EH (cell line): ENCODE results near the gene TMEM11.

Experiments
- DNase-seq: peaks from one replicate; pipeline ENCODE4 v3.0.0-alpha.2; 2015; ENCODE audit warnings: low read depth

Gene TMEM11

DNA sequence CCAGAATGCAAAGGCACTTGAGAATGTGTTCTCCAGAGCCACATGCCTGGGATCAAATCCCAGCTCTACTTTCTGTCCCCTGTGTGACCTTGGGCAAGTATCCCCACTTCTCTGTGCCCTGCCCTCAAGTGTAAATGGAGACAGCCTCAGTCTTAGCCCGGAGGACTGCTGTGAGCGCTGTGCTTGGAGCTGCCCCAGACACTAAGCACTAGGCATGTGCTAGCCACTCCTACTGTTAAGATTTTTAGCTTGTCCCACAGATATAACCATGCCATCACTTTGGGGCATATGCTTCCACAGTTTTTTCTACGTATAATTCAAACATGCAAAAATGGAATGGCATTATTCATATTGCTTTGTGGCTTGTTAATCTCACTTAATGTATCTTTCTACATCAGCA is 29.4 kb downstream of the TMEM11 start:
- DNase-seq: no peak

DNA sequence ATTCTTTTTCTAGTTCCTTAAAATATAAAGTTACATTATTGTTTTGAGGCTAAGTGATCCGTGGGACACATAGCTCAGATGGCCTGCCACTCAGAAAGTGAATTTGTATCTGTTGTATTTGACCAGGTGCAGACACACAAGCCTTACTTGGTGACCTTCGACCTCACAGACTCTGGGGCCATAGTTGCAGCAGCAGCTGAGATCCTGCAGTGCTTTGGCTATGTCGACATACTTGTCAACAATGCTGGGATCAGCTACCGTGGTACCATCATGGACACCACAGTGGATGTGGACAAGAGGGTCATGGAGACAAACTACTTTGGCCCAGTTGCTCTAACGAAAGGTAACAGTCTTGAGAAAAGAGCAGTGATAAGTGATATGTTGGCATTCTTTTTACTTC is 30.5 kb downstream of the TMEM11 start:
- DNase-seq: no peak

DNA sequence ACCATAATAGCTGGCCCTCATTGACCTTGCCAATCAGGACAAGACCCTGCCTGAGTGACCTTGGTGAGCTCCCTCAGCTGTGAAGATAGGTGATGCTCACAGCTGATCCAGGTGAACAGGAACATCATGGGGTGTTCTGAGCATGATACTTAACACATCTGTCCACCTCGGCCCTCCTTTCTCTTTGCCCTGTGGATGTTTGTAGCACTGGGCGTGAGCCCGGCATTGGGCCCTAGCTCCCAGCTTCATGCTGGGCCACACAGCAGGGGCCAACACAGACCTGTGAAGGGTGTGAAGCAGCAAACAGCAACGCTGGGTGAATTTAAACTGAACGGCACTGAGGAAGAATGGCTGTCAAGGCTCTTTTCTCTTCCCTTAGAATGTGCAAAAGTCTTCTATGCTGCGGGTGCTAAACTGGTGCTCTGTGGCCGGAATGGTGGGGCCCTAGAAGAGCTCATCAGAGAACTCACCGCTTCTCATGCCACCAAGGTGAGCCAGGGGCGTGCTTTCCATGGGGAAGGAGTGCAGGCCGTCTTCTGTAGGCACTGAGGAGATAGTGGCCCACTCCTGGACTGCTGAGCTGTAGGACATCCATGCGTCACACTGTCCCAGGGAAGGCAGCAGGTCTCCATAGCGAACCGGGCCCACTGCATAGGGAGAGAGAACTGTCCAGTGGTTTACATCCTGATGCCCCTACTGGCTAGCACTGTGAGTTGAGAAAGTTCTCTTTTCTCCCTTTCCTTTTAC is 35.9 kb downstream of the TMEM11 start:
- no peak for DNase-seq

DNA sequence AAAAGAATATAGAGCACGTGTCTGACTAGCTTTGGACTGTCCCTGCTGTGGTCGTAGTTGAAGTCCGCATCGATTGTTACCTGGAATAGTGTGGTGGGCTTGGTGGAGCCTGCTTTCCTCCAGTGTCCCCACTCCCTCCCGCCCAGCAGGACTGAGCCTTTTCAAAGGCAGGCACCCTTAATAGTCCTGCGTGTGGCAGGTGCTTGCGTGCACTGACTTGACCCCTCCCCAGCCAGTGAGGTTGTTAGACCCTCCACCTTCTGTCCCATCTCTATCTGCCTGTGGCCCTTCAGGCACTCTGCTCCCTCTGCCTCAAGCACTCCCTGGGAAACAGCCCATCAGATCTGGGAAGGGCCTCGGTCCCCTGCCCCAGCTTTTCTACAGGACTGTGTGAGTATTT is 36.6 kb downstream of the TMEM11 start:
- no peak for DNase-seq

DNA sequence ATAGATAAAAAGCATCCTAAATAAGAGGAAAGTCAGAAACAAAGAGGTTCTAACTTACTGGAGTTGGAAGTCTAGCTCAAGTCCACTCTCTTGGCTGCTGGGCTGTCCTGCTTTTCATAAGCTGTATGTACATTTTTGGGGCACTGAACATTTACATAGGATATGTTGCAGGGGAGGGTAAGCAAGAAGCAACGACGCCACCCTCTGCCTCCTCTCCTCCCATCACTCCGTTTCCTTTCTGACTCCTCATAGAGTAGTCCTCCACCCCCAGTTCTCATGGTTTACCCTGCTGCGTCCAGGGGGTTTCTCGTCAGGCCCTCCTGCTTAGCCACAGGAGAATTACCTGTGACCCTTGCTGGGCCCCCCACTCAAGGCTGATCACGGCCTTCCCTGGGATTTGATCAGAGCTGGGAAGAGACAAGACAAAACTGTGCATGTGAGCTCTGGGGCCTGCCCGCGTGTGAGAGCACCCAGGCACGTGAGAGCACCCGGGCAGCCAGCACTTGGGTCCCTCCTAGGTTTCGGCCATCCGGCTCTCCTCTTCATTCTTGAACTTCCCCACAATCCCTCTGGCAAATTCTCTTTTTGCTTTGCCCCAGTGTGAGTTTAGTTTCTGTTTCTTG is 37.1 kb downstream of the TMEM11 start:
- no peak for DNase-seq

DNA sequence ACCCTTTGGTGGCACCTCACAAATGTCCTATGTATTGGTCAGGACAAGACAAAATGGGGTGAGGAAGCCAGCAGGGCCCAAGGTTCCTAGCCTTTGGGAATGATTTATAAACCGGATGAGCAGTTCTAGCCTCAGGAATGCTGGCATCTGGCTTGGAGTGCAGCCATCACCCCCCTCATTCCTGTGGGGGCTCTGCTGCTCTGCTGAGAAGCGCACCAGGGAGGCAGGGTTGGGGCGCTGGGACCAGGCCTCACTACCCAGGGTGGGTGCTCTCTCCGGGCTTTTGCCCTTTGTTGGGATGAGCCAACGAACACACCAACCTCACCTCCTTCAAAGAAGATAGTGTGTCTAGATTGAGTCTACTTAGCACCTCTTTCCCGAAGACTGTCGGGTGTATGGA is 39.2 kb downstream of the TMEM11 start:
- DNase-seq: peak; percentile 89

DNA sequence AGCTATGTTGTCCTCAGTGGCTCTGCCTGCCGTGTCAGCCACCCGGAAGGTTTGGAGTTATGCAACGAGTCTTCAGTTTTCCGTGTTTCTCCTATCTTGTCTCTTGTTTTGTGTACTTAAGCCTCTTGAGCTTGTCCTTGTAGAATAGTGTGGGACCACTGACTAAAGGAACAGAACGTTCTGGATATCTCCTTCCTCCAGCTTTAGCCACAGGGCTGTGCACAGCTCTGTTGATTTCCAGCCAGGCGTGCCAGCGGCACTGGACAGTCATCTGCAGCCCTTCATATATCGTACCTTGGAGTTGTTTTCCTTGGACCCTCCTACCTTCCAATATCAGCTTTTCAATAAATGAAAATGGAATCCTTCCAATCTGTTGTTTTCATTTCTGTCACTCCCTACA is 39.8 kb downstream of the TMEM11 start:
- no peak for DNase-seq

DNA sequence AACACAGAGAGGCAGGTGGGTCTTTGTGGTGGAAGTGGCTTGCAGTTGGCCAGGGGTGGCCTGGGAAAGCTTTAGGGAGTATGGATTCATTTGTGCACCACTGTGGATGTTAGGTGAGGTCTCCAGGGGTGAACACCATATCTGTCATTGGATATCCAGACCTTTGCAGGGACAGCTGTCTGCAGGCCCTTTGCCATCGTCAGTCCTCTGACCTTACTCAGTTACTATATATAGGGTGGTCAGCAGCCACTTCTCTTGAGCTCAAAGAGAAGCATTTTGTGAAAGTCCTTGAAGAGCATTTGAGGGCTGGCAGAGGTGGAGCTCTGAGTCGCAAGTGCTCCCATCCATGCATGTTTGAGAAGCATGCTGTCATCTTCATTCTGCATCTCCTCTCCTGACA is 40.4 kb downstream of the TMEM11 start:
- DNase-seq: no peak

DNA sequence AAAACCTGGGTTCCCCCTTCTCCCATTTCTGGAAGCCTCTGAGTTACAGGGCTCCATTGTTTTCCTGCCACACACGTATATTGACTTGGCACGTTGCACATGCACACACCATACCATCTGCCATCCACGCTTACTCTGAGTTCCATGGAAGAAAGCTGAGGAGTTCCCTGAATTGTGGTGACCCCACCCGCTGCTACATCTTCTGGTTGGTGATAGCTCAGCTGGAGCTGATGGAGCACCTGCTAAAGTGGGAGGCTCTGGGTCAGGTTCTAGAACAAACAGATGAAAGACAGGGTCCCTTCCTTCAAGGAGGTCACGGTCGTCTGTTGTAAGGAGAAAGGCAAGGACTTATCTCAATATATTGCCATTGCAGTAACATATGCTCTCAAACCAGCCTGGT is 41.1 kb downstream of the TMEM11 start:
- no peak for DNase-seq

DNA sequence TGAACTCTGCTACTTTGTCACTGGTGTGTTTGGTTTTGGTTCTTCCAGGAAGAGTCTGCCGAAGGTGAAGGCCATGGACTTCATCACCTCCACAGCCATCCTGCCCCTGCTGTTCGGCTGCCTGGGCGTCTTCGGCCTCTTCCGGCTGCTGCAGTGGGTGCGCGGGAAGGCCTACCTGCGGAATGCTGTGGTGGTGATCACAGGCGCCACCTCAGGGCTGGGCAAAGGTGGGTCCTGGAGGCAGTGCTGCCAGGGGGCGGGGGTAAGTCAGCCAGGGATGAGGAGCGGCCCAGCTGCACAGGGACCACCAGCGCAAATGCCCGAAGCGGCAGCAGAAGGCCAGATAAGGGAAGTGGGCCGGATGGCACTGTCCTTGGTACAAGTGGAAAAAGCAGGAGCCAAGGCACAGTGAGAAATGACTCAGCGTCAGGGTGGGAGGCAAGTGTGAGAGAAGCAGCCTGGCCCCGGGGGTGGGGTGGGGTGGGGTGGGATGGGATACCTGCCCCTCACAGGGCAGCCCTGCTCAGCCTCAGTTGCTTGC is 41.9 kb downstream of the TMEM11 start:
- no peak for DNase-seq

DNA sequence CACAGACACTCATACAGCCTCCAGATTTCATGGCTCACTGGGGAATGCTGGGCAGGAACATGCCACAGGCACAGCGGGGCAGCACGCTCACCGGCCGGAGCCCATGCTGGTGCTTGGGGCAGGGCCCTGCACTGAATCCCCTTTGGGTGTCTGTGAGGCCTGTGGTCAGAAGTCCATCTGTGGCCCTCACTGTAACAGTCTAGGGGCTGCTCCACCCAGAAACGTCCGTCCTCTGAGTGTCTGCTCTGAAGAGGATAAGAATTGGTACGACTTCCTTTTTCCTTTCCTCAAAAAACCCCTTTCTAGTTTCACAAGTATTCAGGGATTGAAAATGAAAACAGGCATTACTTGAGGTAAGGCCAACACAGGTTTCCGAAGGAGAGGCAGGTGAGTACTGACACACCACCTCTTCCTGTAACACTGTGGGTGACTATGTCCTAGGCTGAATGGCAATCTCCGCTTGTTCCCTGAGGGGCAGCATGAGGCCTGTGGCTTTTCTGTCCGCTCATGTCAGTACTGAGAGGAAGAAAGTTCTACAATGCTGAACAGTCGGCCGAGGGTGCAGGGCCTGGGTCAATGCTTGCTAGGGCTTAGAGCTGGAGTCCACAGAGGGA is 42.5 kb downstream of the TMEM11 start:
- no peak for DNase-seq

DNA sequence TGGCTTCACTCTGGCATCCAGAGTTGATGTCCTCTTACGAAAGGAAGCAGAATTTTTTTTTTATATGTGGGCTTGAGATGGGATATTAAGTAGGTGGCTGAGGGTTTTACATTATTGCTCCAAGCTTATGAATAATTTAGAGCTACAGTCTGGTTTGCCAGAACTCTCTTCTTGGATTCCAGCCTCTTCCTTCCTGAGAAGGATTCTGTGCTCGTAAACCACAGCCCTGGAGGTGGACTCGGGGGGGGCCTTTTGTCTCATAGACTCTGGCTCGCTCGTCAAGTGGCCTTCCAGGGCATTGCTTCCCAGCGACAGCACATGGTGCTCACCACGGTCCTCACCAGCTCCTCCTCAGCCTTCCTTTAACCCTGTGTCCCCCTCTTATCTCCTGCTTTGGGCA is 43.2 kb downstream of the TMEM11 start:
- DNase-seq: peak; percentile 63

DNA sequence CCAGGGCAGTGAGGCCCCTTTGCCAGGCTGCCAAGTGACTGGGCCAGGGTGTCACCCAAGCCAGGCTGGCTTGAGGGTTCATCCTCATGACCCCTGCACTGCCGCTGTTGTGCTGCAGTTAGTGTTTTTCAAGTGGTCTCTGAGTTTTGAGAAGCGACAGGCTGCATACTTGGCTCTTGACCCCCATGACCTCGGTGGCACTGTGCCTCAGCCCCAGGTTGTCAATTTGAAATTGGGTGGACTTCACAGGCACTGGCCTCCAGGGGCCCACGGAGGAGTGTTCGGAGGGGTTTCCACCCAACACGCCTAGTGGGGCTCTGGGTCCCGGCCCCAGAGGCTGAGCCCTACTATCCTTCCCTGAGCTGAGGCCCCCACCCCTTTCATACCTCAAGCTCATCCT is 44.5 kb downstream of the TMEM11 start:
- DNase-seq: no peak

DNA sequence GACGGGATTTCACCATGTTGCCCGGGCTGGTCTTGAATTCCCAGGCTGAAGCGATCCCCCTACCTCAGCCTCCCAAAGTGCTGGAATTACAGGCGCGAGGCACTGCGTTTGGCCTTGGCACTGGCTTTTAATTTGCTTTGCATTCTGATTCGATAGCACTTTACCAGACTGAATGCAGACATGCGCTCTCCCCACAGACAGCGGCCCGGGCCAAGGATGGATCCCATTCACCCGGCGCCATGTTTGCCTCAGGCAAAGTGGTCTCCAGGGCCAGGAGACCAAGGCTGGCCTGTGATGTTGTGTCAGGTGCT is 45.5 kb downstream of the TMEM11 start:
- DNase-seq: no peak

DNA sequence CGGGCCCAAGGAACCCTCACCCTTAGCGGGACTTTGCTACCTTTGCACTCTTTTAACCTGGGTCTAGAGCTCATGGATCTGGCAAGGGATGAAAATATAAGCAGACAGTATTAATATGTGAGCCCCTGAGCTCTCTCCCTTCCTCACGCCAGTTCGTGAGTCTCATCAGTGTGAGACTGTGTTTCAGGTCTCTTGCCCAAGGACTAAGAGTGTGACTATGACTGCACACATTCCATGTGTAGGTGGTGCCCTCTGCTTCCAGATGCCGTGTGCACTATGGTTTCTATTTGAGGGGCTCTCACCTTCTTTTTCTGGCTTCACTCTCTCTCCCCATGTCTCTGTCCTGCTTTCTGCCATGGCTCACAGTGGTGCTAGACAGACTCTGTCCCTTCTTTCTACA is 46.7 kb downstream of the TMEM11 start:
- DNase-seq: peak; percentile 58

DNA sequence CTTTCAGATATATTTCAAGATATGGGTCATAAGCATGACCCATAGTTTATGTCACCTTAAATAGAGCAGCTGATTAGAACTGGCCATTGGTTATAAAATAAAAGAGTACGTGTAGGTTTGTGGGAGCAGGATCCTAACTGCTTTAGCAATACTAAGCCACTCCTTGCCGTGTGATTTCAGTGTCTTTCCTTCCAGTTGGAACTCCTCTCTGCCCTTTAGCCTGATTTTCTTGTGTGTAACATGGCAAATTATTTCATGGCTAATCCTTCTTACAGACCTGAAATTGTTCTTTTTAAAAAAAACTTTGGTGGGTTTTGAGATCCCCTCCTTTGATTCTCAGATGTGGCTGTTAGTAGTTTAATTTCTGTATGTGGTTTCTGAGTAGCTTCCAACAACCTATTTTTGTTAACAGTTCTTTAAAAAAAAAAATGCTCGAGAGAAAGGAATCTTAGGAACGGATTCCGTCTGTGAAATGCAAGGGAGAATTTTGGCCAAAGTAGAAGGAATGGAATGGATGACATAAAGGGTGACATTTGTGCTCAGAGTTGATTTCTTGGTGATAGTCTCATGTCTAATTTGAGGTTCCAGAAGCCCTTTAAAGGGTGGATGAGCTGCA is 47.3 kb downstream of the TMEM11 start:
- DNase-seq: peak; percentile 92

DNA sequence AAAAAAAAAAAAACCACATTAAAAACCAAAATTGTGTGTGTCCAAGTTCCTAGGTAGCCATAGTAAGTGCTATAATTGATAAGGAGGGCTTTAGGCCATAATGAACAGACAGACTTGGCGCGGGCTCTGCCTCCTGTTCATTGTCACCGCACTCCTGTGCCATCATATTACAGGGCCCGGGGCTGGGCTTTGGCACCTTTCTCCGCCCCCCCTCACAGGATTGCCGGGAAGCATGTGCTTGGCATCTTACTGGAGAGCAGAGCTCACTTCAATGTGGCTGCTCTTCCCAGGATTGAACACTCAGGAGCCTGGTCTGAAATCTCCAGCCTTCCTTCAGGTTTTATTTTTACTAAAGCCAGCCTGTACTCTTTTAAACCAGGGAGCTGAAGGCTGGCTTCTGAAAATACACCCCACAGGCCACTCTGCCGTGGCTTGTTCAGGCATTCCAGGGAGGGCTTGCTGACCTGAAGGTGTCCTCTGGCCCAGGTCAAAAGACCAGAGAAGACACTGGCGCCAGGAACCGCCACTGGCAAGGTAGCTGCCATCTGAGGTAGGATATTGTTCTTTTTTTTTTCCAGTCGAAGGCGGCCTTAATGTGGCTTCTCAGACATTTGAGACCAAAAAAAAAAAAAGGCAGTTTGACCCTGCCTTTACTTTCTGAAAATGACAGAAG is 47.9 kb downstream of the TMEM11 start:
- DNase-seq: peak; percentile 26

DNA sequence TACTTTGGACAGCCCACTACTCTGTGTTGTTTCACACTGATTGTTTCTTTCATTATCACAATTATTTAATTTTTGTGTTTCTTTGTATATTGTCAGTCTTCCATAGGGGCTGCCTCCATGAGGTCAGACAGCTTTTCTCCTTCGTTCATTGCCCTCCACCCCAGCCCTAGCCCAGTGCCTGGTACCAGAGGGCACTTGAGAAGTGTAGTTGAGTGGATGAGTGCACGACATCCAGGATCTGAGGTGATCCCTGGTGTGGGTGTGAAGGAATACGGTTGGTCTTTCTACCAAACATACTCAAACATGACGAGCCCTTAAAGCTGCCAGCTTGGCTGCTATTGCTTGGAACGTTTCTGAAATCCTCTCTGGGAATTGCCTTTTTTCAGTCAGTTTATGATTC is 49.3 kb downstream of the TMEM11 start:
- no peak for DNase-seq

DNA sequence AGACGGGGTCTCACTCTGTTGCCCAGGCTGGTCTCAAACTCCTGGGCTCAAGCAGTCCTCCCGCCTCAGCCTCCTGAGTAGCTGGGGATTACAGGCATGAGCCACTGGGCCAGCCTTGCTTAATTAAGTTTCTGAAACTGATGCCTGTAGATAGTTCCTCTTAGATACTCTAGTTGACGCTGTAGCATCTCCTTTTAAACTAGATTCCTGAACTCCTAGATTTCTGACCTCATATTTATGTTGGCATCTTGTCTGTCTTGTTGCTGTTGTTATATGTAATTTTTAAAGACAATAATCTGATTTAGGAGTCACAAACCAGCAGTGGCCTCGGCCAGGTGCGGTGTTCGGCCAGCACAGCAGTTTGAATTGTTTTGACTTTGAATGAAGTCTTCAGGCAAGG is 49.7 kb downstream of the TMEM11 start:
- DNase-seq: peak; percentile 16

DNA sequence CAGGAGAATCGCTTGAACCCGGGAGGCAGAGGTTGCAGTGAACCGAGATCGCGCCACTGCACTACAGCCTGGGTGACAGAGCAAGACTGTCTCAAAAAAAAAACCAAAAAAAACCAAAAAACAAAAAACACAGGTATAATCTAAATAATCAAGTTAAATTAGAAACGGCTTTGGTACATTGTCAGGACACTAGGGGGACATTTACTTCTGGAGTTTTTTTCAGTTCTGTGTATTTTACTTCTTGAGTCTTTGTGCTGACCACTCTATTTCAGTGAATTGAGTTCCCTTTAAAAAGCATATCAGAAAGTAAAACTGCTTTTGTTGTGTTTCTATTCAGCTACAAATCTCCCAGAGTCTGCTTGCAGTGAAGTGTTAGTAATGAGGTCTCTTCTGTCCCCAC is 50.9 kb downstream of the TMEM11 start:
- DNase-seq: peak; percentile 21

DNA sequence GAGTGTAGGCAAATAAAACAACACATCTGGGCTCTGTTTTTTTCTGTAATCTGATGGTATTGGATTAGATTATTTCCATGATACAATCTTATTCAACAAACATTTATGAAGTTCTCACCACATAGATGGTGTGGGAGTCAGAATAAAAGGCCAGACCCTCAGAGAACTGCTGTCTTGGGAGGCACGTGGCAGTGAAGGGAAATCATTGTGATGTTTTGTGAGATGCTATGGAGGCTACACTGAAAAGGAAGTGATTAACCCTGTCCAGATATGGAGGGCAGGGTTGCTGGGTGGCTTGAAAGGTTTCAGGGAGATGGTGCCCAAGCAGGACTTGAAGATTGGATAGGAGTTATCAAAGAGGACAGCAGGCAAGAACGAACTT is 51.6 kb downstream of the TMEM11 start:
- DNase-seq: no peak
